Measurements from ENCODE around the gene PFDN1. TPM values are rescaled to one million over a fixed set of nuclear protein-coding genes. Genes with fewer than 3 reads are reported as not detected.

PFDN1 gene, protein sequence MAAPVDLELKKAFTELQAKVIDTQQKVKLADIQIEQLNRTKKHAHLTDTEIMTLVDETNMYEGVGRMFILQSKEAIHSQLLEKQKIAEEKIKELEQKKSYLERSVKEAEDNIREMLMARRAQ
- total RNA-seq: 10 to 100 TPM; 28.0 to 39.1 (median 37.6) TPM
- 41.0 TPM for total RNA-seq (2013)

DNA sequence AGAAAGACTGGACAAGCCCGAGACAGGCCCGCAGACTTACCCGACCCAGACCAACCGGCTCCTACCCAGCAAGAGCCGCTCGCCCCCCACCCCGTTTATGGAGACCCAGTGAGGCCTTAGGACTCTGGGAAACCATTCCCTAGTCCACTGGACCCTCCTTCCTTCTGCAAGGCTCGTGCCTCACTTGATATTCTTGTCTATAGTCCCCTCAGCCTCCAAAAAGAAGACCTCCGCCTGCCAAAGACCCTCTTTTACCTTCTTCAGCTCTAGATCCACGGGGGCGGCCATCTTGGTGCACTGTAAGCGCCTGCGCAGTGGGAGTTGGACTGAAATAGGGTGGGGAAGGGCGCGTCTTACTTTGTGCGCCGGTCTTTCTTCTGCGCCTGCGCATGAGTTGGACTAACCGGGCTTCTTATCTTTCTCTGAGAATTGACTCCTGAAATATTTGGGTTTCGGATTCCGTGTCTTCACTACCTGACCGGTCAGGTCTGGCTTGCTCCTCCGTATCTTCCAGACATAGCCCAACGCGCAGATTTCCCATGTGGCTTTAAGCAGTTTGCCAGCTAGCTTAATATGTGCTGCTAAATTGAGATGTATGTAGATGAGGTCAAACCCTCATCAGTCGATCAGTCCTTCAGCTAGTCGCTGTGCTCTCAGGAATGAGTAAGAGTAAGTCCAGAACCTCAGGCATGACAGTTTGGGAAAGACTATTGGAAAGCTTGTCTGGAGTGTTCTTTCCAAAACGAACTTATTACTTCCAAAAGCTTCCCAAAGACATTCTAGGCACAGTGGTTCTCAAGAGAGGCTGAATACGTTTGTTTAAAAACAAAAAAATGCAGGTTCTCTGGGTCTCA, at the start of gene PFDN1:
PFDN1 (minus strand) TSS at position 316 of the 854 bp plus-strand sequence; CDS start at position 288, 28 bp downstream.
- ATAC-seq (peak; percentile 98 to 100 (median 99)), DNase-seq (peak; percentile 83 to 97)
- Mint-ChIP-seq H3K9me3 (no peaks in the 10 kb centered on the region), H3K27ac (peak within 1 kb of the TSS; percentile 93 to 95), H3K36me3 (no peaks in the 10 kb centered on the region), H3K27me3 (ENCODE audit: low read depth in 2 of 2) (peaks cover 6% of the 10 kb centered on the region in 2 donors), H3K4me1 (peaks cover 14 to 21% of the 10 kb centered on the region in 2 donors), H3K4me3 (peak within 1 kb of the TSS; percentile 99)
- Histone ChIP-seq H3K9me3 (ENCODE audit: control insufficient read depth, insufficient read depth, low read length) (no peaks in the 10 kb centered on the region), H3K4me1 (ENCODE audit: control insufficient read depth, insufficient read depth, low read length) (peaks cover 11% of the 10 kb centered on the region), H3K27me3 (ENCODE audit: control insufficient read depth, insufficient read depth, low read length) (no peaks in the 10 kb centered on the region), H3K4me3 (ENCODE audit: low read length) (peak within 1 kb of the TSS; percentile 88), H3K27ac (ENCODE audit: low read length) (peak within 1 kb of the TSS; percentile 73), H3K36me3 (ENCODE audit: control insufficient read depth, insufficient read depth, low read length) (peaks cover 10% of the 10 kb centered on the region)
- intact Hi-C loops (cut with micrococcal nuclease): no loop called here
- TF ChIP-seq, protein P1, sequence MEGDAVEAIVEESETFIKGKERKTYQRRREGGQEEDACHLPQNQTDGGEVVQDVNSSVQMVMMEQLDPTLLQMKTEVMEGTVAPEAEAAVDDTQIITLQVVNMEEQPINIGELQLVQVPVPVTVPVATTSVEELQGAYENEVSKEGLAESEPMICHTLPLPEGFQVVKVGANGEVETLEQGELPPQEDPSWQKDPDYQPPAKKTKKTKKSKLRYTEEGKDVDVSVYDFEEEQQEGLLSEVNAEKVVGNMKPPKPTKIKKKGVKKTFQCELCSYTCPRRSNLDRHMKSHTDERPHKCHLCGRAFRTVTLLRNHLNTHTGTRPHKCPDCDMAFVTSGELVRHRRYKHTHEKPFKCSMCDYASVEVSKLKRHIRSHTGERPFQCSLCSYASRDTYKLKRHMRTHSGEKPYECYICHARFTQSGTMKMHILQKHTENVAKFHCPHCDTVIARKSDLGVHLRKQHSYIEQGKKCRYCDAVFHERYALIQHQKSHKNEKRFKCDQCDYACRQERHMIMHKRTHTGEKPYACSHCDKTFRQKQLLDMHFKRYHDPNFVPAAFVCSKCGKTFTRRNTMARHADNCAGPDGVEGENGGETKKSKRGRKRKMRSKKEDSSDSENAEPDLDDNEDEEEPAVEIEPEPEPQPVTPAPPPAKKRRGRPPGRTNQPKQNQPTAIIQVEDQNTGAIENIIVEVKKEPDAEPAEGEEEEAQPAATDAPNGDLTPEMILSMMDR (IDR thresholded peaks at IDR 0.05): no peak
- 2% methylated on average over 28 of the region's 30 CpGs for WGBS (ENCODE audit: insufficient coverage)

DNA sequence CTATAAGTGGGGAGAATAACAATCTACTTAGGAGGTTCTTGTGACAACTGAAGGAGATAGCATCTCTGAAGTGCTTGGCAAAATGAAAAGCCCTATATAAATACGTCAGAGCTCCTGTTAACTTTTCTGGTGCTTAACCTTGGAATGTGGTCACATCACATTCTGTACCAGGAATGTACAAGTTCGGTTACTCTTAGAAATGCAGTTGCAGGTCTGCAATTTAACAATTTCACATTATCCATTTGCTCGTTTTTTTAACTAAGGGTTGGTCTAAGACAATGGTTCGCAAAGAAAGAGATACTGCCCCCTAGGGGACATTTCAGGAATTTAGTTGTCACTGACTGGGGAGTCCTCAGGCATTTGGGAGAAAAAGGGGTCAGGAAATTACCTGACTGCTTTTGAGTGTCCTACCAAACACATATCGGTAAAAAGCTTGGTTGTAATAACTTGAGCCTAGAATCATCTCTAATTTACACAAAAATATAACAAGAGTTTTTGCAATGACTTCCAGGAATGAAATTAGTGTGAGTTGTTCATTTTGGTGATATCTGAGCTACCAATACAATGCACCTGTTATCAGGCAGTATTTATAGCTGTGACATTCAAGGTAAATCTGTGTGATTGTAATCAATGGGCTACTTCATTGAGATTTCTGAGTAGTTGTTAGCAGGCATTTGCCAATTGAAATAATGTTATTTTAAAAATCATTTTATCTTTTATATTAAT, 48.9 kb upstream of the PFDN1 start:
- DNase-seq: peak in 1 of 2 donors; percentile 88
- Mint-ChIP-seq H3K36me3 (no peaks in the 10 kb centered on the region), H3K9me3 (no peaks in the 10 kb centered on the region), H3K4me1 (peaks cover 4 to 11% of the 10 kb centered on the region in 2 donors), H3K27me3 (ENCODE audit: low read depth in 2 of 2) (peaks cover 6 to 13% of the 10 kb centered on the region in 2 donors), H3K27ac (no peak overlapping the region), H3K4me3 (no peak overlapping the region)
- H3K4me3 ChIP-seq (ENCODE audit: low read length): no peak overlapping the region
- TF ChIP-seq, protein P1 (IDR thresholded peaks at IDR 0.05): peak; percentile 90
- no peaks in the 10 kb centered on the region for H3K27me3 ChIP-seq (ENCODE audit: control insufficient read depth, insufficient read depth, low read length)
- H3K9me3 ChIP-seq (ENCODE audit: control insufficient read depth, insufficient read depth, low read length): no peaks in the 10 kb centered on the region
- H3K36me3 ChIP-seq (ENCODE audit: control insufficient read depth, insufficient read depth, low read length): no peaks in the 10 kb centered on the region
- peaks cover 15% of the 10 kb centered on the region for H3K4me1 ChIP-seq (ENCODE audit: control insufficient read depth, insufficient read depth, low read length)
- intact Hi-C loops (cut with micrococcal nuclease): loop anchor here (1.0 kb wide), 1 partner anchor 107 kb away; no protein-coding TSS in a partner anchor
- peak; percentile 82 to 89 (median 87) for ATAC-seq
- H3K27ac ChIP-seq (ENCODE audit: low read length): no peak overlapping the region
- 13% methylated on average over 4 of the region's 5 CpGs for WGBS (ENCODE audit: insufficient coverage)

DNA sequence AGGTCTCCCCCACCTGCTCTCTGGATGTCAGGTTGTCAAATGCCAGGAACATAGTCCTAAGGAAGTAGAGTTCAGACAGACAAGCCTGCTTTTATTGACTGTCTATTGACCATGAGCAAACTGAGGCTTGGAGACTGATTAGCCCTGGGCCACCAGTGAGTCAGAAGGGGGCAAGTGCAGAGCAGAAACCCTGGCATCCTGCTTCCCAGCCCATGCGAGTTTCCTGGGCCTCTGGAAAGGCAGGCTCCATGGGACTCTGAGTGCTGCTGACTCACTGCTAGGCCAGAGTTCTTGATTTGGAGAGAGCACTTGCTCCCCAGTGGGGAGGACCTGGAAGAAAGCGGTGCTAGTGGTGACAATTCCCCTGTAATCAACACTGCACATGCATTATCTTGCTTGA, 46.3 kb upstream of the PFDN1 start:
- Mint-ChIP-seq H3K4me1 (peaks cover 13 to 25% of the 10 kb centered on the region in 2 donors), H3K27ac (no peak overlapping the region), H3K27me3 (ENCODE audit: low read depth in 2 of 2) (peaks cover 13 to 23% of the 10 kb centered on the region in 2 donors), H3K9me3 (no peaks in the 10 kb centered on the region), H3K36me3 (no peaks in the 10 kb centered on the region), H3K4me3 (no peak overlapping the region)
- Histone ChIP-seq H3K27me3 (ENCODE audit: control insufficient read depth, insufficient read depth, low read length) (no peaks in the 10 kb centered on the region), H3K27ac (ENCODE audit: low read length) (no peak overlapping the region), H3K4me1 (ENCODE audit: control insufficient read depth, insufficient read depth, low read length) (peaks cover 19% of the 10 kb centered on the region), H3K9me3 (ENCODE audit: control insufficient read depth, insufficient read depth, low read length) (no peaks in the 10 kb centered on the region), H3K36me3 (ENCODE audit: control insufficient read depth, insufficient read depth, low read length) (no peaks in the 10 kb centered on the region), H3K4me3 (ENCODE audit: low read length) (no peak overlapping the region)
- WGBS (ENCODE audit: insufficient coverage): 84% methylated on average over 2 of the region's 2 CpGs
- ATAC-seq: no peak
- TF ChIP-seq, protein P1 (IDR thresholded peaks at IDR 0.05): no peak
- DNase-seq: no peak
- intact Hi-C loops (cut with micrococcal nuclease): no loop called here
